CMK (cell line): ENCODE results near the gene PTPRT.

Experiments
- DNase-seq: peaks from one replicate; pipeline ENCODE4 v3.0.0-alpha.2; 2010; ENCODE audit warnings: low read depth

Gene PTPRT

GRCh38 chr20:43119720-43120119 lies 70.0 kb downstream of the PTPRT start:
- no peak for DNase-seq

GRCh38 chr20:43102394-43102793 lies 87.3 kb downstream of the PTPRT start:
- no peak for DNase-seq

DNA sequence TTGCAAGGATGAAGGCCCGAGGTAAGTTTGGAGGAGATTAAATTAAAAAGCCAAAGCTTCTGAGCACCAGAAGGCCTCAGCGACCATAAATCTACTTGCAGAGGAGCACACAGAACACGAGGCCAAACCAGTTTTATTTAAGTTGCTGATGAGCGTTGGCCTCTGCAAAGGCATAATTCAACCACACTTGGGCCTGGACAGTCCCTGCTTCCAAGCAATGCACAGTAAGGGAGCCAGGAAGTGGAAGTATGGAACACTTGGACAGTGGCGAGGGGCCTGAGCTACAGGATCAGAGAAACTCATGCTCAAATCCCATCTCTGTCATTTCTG lies 92.8 kb downstream of the PTPRT start:
- DNase-seq = no peak

DNA sequence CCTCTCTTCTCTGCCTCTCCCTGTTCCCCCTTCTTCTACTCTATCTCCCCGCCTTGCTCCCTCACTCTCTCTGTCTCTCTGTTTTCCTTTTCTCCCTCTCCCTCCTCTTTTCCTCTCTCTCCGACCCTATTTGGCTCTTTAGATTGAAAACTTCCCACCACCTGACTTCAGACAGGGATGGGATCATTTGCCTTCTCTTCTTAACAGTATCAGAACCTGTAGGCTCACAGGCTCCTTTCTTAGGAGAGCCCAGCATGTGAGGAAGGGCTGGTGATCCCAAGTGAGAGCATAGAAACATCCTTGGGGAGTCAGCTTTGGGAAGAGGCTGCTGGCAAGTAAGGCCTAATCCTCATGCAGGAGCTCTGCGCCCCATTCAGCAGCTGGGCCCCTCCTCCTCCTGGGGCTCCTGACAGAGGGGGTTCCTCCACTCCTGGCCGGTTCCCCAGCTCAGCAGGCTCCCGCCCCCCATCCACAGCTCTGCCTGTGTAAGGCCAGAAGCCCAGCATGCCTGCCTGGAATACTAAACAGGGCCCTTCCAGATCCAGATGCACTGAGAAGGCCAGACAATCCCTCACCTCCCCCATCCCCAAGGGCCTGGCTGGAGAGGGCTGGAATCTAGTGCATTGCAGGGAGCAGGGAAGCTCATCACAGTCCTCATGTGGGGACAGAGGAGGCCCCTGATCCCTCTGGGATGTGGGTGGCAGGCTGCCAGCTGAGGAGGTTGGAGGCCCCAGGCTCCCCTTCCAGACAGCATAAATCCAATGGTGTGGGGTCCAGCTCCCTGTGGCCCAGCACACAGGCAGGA lies 93.4 kb downstream of the PTPRT start:
- no peak for DNase-seq

- no peak for DNase-seq
Measured at GRCh38 chr20:43095034-43095433, 94.7 kb downstream of the PTPRT start.

- DNase-seq = no peak
Measured at GRCh38 chr20:43092386-43093088, 97.2 kb downstream of the PTPRT start.

DNA sequence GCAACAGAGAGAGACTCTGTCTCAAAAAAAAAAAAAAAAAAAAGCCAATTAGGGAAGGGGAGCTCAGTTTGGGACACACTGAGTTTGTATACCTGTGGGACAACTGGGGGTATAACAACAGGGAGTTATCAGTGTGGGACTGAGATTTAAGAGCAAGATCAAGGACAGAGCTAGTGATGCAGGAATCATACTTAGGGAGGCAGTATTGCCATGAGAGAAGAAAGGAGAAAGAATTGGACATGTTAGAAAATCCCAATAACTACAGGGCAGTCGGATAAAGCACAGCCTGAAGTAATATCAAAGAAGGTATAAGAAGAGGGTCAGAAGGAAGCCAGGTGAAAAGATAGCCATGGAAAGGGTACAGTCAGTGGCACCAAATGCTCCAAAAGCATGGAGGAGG lies 121.2 kb downstream of the PTPRT start:
- no peak for DNase-seq

DNA sequence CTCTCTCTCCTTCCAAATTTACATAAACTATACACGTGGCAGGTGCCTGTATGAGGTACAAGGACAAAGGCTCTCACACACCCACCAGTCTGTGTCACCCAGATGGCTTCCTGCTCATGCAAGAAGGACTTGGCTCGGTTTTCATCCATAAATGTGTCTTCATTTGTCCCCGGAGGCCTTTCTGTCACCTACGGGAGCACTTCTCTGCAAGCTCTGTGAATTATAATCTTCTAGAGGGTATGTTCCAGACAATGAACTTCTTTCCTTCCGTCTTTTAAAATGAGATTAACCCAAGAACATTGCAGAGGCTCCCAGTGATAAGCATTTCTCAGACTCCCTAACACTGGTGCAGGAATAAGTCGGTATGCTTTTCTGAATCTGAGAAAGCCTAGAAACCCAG lies 123.6 kb downstream of the PTPRT start:
- no peak for DNase-seq

GRCh38 chr20:43065299-43065698 lies 124.4 kb downstream of the PTPRT start:
- no peak for DNase-seq

DNA sequence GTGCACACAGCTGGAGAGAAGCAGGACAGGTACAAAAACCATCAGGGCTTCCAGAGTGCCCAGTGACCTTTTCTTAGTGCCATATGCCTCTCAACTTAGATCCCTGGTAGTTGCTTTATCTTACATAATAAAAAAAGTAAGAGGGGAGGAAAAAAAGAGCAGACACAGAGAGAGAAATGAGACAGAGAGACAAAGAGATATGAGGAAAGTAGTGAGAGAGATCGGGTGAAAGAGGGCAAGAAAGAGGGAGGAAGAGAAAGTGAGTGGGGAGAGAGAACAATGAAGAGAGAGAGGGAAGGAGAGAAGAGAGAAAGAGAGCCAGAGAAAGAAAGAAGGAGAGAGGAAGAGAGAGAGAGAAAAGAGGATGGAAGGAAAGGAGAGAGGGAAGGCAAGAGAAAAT lies 131.6 kb downstream of the PTPRT start:
- no peak for DNase-seq

DNA sequence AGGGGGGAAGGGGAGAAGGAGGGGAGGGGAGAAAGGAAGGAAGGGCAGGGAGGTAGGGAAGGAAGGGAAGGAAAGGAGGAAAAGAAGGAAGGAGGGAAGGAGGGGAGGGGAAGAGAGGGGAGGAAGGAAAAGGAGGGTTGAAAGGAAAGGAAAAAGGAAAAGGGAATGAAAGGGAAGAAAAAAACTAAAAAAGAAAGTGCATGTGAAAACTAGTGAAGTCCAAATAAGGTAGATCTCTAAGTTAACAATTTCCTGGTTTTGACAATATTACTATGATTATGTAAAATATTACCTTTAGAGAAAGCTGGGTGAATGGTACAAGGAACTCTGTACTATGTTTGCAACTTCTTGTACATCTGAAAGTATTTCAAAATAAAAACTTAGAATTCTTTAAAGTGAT lies 132.4 kb downstream of the PTPRT start:
- DNase-seq = no peak

DNA sequence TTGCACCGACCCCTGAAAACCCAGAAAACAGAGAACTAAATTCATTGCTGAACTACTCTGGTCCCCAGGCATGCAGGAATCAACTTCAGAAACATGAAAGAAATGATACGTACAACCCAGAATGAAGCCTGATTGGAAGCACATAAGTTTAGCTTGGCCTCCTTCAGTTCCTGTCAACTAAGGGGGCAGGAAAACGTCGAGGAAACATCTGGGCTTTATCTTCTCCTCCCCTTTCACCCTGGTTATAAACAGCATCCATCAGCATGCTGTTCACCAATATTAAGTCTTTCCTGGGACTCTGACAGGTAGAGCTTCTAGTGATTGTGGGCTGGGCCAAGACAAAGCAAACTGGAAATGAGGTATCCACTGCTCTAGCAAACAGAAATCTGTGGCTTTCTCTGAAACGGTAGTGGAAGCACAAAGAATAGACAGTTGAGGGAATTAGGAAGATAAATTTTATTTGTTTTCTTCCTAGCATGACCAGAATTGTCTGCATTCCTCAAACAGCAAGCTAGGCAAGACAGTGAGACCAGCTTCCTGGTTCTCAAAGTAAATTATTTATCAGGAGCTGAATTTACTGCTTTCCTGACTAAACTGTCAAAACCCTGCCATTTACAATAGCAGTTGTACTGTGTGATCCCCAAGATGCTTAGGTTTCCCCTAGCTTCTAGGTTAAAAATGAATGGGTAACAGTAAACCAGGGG lies 134.4 kb downstream of the PTPRT start:
- no peak for DNase-seq

- DNase-seq = no peak
Measured at GRCh38 chr20:43052532-43052931, 137.2 kb downstream of the PTPRT start.

- DNase-seq = no peak
Measured at GRCh38 chr20:43046966-43047365, 142.7 kb downstream of the PTPRT start.

GRCh38 chr20:43043887-43044286 lies 145.8 kb downstream of the PTPRT start:
- no peak for DNase-seq

DNA sequence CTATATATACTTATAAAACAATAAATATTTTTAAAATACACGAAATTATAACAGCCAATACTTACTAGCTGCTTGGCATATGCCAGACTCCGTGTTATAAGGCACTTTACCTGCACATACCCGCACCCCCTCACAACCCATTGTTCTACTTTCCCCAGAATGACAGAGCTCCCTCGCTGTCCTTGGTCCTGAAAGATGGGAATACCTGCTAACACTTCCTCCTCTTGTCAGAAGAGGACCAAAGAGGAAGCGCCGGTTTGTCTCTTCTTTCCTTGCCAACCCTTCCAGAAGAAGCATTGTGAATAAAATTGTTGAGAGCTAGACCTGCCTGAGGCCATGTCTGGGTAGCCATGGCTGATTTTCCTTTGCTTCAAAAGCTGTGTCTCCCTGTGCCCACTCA lies 149.3 kb downstream of the PTPRT start:
- DNase-seq = no peak

DNA sequence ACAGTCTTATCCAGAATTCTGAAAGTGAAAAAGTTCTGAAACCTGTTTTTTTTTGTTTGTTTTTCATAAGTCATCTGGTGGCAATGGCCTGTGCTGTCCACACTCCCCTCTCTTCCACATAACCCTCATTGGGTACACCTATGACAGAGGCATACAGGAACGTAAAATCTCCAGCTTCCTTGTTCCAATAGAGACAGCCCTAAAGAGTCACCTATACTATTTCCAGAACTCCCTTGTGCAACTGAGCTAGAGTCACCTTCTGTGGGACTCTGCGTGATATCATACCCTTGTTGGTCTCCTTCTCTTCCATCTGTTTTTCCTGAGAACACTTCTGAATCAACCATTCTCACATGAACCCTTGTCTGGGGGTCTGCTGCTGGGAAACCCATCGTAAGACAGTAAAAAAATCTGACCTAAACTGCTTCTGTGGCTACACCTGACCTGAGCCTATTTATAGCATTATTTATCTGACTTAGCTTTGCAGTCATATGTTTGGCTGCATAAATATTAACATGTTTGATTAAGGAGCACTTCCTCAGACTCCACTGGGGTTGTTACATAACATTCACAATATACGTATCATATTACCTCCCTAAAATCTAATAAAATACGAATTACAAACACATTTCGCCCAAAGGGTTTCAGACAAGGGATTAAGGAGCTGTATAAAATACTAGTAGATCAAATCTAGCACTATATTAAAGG lies 151.9 kb downstream of the PTPRT start:
- no peak for DNase-seq

DNA sequence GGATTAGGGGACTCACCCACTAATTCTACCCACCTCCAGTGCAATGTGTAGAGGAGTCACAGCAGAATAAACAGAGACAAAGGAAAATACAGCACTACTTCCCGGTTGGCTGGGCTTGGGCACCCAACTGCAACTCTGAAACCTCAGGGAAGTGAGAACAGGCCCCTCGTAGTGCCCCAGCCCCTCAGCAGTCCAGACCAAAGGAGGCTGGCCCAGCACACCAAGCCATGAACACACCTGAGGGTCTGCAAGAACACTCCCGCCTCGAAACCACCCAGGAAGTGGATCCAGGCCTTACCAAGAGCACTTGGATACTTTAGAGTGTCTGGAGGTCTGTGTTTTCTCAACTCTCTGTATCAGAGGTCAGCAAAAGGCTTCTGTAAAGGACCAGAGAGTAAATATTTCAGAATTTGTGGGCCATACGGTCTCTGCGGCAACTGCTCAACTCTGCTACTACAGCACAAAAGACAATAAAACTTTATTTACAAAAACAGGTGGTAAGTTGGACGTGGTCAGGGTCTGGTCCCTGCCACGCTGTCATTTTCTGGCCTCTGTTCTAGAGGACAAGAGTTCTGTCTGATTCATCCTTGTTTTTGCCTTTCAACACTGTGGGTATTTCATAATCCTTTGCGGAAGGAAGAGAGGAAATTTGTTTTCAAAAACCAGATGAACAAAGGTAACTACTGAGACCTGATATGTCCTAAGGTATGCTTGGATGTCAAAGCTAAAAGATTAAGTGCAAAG lies 154.6 kb downstream of the PTPRT start:
- DNase-seq = no peak

- DNase-seq = no peak
Measured at GRCh38 chr20:43032459-43032858, 157.2 kb downstream of the PTPRT start.

- DNase-seq = no peak
Measured at GRCh38 chr20:43029176-43029575, 160.5 kb downstream of the PTPRT start.

- no peak for DNase-seq
Measured at GRCh38 chr20:43028470-43028869, 161.2 kb downstream of the PTPRT start.

DNA sequence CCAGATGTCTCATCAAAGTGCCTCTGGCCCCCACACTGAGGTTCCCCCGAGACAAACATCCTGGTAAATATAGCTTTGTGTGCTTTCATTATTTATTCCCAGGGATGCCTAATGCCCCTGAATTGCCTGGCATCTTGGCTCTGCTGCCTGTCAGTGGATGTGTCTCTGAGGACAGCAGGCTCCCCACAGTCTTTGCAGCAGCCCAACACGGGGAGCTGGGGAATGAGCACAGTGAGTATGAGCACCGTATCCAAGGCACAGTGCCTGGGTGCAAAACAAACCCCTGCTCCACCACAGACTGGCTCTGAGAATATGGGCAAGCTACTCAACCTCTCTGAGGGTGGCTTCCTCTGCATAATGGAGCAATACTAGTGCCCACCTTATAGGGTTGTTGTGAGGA lies 165.9 kb downstream of the PTPRT start:
- no peak for DNase-seq
